ENCODE measurements around the gene RASGEF1B.

RASGEF1B gene

GRCh38 chr4:81395239-81395638, 76.5 kb downstream of the RASGEF1B start:
- no peak for DNase-seq (ENCODE audit: low spot score)

GRCh38 chr4:81392164-81392563, 79.5 kb downstream of the RASGEF1B start:
- no peak for DNase-seq (ENCODE audit: low spot score)

- DNase-seq (ENCODE audit: low spot score): no peak
Measured at GRCh38 chr4:81389720-81390119, 82.0 kb downstream of the RASGEF1B start.

GRCh38 chr4:81380437-81380836, 91.3 kb downstream of the RASGEF1B start:
- DNase-seq (ENCODE audit: low spot score): no peak

- DNase-seq (ENCODE audit: low spot score): no peak
Measured at GRCh38 chr4:81378386-81378785, 93.3 kb downstream of the RASGEF1B start.

GRCh38 chr4:81377191-81377590, 94.5 kb downstream of the RASGEF1B start:
- DNase-seq (ENCODE audit: low spot score): no peak

GRCh38 chr4:81376720-81377119, 95.0 kb downstream of the RASGEF1B start:
- no peak for DNase-seq (ENCODE audit: low spot score)
